PC-3 (cell line): Measurements from ENCODE around the gene AKAP13. TPM values are rescaled to one million over a fixed set of nuclear protein-coding genes. Genes with fewer than 3 reads are reported as not detected.

Experiments used
- ATAC-seq: fragments of 200-7000 bp; cut with Tn5 transposase; 2 replicates; pipeline ENCODE4 v1.9.1; 2020; ENCODE audit warnings: mild to moderate bottlenecking, moderate library complexity
- BruUV-seq: library from RNA; stranded (reverse); fragments of 400-500 nt; replicated peaks from 2 replicates; lab custom pipeline; 2021; lab: Mats Ljungman, UMichigan
- CTCF ChIA-PET: fragments of 300-600 bp; sonication (Branson Sonifier 250); formaldehyde crosslinking; loops from one replicate; lab custom pipeline; 2022; ENCODE audit warnings: antibody characterized with exemption; lab: Charles Lee
- POLR2A ChIA-PET: fragments of 300-600 bp; sonication (Branson Sonifier 250); formaldehyde crosslinking; loops from one replicate; lab custom pipeline; 2022; ENCODE audit warnings: antibody characterized with exemption; ENCODE audit not compliant: unreplicated experiment; lab: Charles Lee
- DNase-seq: peaks from one replicate; pipeline ENCODE4 v3.0.0-alpha.2; 2015
- H2AFZ ChIP-seq: fragments of 300-600 bp; sonication (generic); 2 replicates; pipeline ENCODE4 v1.6.0; 2016; ENCODE audit warnings: antibody characterized with exemption, low read length
- H3F3A ChIP-seq: fragments of 300-600 bp; sonication (generic); one replicate; pipeline ENCODE4 v1.6.0; 2017; ENCODE audit warnings: antibody characterized with exemption, low read length, control low read depth, mild to moderate bottlenecking; ENCODE audit not compliant: unreplicated experiment
- H3K27ac ChIP-seq: fragments of 300-600 bp; sonication (generic); 2 replicates; pipeline ENCODE4 v1.5.1; 2016; ENCODE audit warnings: mild to moderate bottlenecking, low read length
- H3K27me3 ChIP-seq: fragments of 300-600 bp; sonication (generic); 2 replicates; pipeline ENCODE4 v1.6.1; 2016; ENCODE audit warnings: low read length, mixed read lengths
- H3K36me3 ChIP-seq: fragments of 300-600 bp; sonication (generic); 2 replicates; pipeline ENCODE4 v1.6.1; 2016; ENCODE audit warnings: low read depth, mixed run types, low read length, mixed read lengths
- H3K4me1 ChIP-seq: fragments of 300-600 bp; sonication (generic); 2 replicates; pipeline ENCODE4 v1.5.1; 2016; ENCODE audit warnings: low read length; ENCODE audit not compliant: insufficient read depth
- H3K4me2 ChIP-seq: fragments of 300-600 bp; sonication (generic); 2 replicates; pipeline ENCODE4 v1.6.0; 2016; ENCODE audit warnings: low read length
- H3K4me3 ChIP-seq: fragments of 300-600 bp; sonication (generic); 2 replicates; pipeline ENCODE4 v1.5.1; 2016; ENCODE audit warnings: mild to moderate bottlenecking, low read length, mixed read lengths
- H3K79me2 ChIP-seq: fragments of 300-600 bp; sonication (generic); 2 replicates; pipeline ENCODE4 v1.6.1; 2017; ENCODE audit warnings: low read length, mixed read lengths
- H3K9ac ChIP-seq: fragments of 300-600 bp; sonication (generic); 2 replicates; pipeline ENCODE4 v1.6.0; 2016; ENCODE audit warnings: mild to moderate bottlenecking, low read length
- H3K9me2 ChIP-seq: fragments of 300-600 bp; sonication (generic); replicated peaks from 2 replicates; pipeline ENCODE4 v1.6.1; 2016; ENCODE audit warnings: mixed run types, low read length, mixed read lengths
- H3K9me3 ChIP-seq: fragments of 300-600 bp; sonication (generic); 2 replicates; pipeline ENCODE4 v1.6.1; 2016; ENCODE audit warnings: low read length, mixed read lengths
- H4K20me1 ChIP-seq: fragments of 300-600 bp; sonication (generic); 2 replicates; pipeline ENCODE4 v1.6.1; 2016; ENCODE audit warnings: low read length, mixed read lengths
- EZH2 ChIP-seq: fragments of 300-600 bp; sonication (generic); IDR thresholded peaks from one replicate; pipeline ENCODE4 v1.6.1; 2017; ENCODE audit warnings: antibody characterized with exemption, mild to moderate bottlenecking, low read length; ENCODE audit not compliant: unreplicated experiment
- EZH2phosphoT487 ChIP-seq: fragments of 300-600 bp; sonication (generic); IDR thresholded peaks from 2 replicates; pipeline ENCODE4 v1.6.1; 2018; ENCODE audit warnings: mild to moderate bottlenecking, antibody characterized with exemption, low read length, borderline replicate concordance
- intact Hi-C: fragments of 100-400 bp; cut with micrococcal nuclease; formaldehyde crosslinking; loops from 2 replicates; pipeline ENCODE4 v1.9.0; 2023
- total RNA-seq: library from RNA; depleted of rRNA; stranded (reverse); fragments of >200 nt; gene quantifications from 2 replicates; pipeline ENCODE4 v1.2.3, GENCODE V29; 2014
- TF ChIP-seq, protein P1 (sequence below): fragments of 300-600 bp; sonication (generic); conservative IDR thresholded peaks from 2 replicates; pipeline ENCODE4 v1.5.1; 2017; ENCODE audit warnings: antibody characterized with exemption, low read depth, mild to moderate bottlenecking, low read length

The AKAP13 gene
- total RNA-seq, 1 experiment from 2014 or later: 36.8 TPM

GRCh38 chr15:85472349-85472748, 91.9 kb downstream of the AKAP13 start:
- Histone ChIP-seq H3K79me2 (peaks cover 93% of the 10 kb centered on the region), H3F3A (no peaks in the 10 kb centered on the region), H3K4me1 (peaks cover 24% of the 10 kb centered on the region), H3K9me2 (no peaks in the 10 kb centered on the region), H2AFZ (no peak overlapping the region), H3K9me3 (no peaks in the 10 kb centered on the region), H3K27me3 (no peaks in the 10 kb centered on the region), H3K9ac (no peak overlapping the region), H4K20me1 (peaks cover 14% of the 10 kb centered on the region; the same call in 1 of the 2 replicates), H3K4me3 (no peak overlapping the region), H3K36me3 (no peaks in the 10 kb centered on the region), H3K27ac (no peak overlapping the region), H3K4me2 (no peak overlapping the region)
- BruUV-seq: no TSS peak
- ATAC-seq (no peak), DNase-seq (no peak)
- POLR2A ChIA-PET: no interaction called here
- intact Hi-C loops: no loop called here
- CTCF ChIA-PET: no interaction called here
- TF ChIP-seq, protein P1, sequence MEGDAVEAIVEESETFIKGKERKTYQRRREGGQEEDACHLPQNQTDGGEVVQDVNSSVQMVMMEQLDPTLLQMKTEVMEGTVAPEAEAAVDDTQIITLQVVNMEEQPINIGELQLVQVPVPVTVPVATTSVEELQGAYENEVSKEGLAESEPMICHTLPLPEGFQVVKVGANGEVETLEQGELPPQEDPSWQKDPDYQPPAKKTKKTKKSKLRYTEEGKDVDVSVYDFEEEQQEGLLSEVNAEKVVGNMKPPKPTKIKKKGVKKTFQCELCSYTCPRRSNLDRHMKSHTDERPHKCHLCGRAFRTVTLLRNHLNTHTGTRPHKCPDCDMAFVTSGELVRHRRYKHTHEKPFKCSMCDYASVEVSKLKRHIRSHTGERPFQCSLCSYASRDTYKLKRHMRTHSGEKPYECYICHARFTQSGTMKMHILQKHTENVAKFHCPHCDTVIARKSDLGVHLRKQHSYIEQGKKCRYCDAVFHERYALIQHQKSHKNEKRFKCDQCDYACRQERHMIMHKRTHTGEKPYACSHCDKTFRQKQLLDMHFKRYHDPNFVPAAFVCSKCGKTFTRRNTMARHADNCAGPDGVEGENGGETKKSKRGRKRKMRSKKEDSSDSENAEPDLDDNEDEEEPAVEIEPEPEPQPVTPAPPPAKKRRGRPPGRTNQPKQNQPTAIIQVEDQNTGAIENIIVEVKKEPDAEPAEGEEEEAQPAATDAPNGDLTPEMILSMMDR: no peak
- TF ChIP-seq EZH2phosphoT487: no peak
- TF ChIP-seq EZH2: no peak

DNA sequence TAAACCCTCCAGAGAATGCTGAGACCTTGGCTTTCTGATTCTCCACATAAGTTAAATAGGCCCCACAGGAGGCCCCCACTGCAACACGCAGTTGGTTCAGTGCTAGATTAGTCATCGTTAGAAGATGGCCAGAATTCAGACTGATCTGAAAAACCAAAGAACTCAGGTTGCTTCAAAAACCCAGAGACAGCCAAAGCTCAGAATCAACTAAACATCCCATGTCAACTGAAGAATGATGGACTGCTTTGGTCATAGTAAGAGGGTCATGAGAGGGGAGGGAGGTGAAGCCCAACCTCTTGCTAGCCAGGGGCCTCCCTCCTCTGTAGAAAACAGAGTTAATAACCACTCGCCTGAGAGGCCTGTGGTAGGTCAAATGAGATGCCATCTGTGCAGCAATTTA, 93.1 kb downstream of the AKAP13 start:
- Histone ChIP-seq H2AFZ (no peak overlapping the region), H3K9me3 (no peaks in the 10 kb centered on the region), H4K20me1 (peaks cover 9% of the 10 kb centered on the region; the same call in 1 of the 2 replicates), H3K36me3 (no peaks in the 10 kb centered on the region), H3K4me3 (no peak overlapping the region), H3K27ac (no peak overlapping the region), H3K4me1 (peaks cover 29% of the 10 kb centered on the region), H3K79me2 (peaks cover 90% of the 10 kb centered on the region), H3K9me2 (no peaks in the 10 kb centered on the region), H3K4me2 (no peak overlapping the region), H3K27me3 (no peaks in the 10 kb centered on the region), H3K9ac (no peak overlapping the region), H3F3A (no peaks in the 10 kb centered on the region)
- intact Hi-C loops: no loop called here
- POLR2A ChIA-PET: no interaction called here
- ATAC-seq (peak; percentile 65), DNase-seq (no peak)
- TF ChIP-seq EZH2phosphoT487 (no peak), EZH2 (no peak)
- TF ChIP-seq, protein P1: no peak
- TSS peak; percentile 19 for BruUV-seq
- CTCF ChIA-PET: no interaction called here

GRCh38 chr15:85474700-85475316, 94.4 kb downstream of the AKAP13 start:
- H3K9me3 ChIP-seq: no peaks in the 10 kb centered on the region
- DNase-seq (peak; percentile 57), ATAC-seq (no peak)
- CTCF ChIA-PET: interaction anchor here (0.6 kb wide), 1 partner anchor 255 kb away, joined by 3 read pairs; no protein-coding TSS in a partner anchor
- no peak overlapping the region for H3K4me3 ChIP-seq
- H3K79me2 ChIP-seq: peaks cover 91% of the 10 kb centered on the region
- no peaks in the 10 kb centered on the region for H3K9me2 ChIP-seq
- H3K4me1 ChIP-seq: peaks cover 41% of the 10 kb centered on the region
- peak overlapping the region; percentile 7; the same call in 1 of the 2 replicates for H3K4me2 ChIP-seq
- intact Hi-C loops: no loop called here
- no peak overlapping the region for H3K9ac ChIP-seq
- POLR2A ChIA-PET: no interaction called here
- peaks cover 9% of the 10 kb centered on the region; the same call in 1 of the 2 replicates for H4K20me1 ChIP-seq
- BruUV-seq: no TSS peak
- H3K27ac ChIP-seq: 0 out of 2 replicates have a peak overlapping the region, but pooled peaks have one; percentile 2
- no peaks in the 10 kb centered on the region for H3K27me3 ChIP-seq
- TF ChIP-seq, protein P1: no peak
- TF ChIP-seq EZH2 (no peak), EZH2phosphoT487 (no peak)
- H3K36me3 ChIP-seq: no peaks in the 10 kb centered on the region
- H2AFZ ChIP-seq: no peak overlapping the region
- H3F3A ChIP-seq: no peaks in the 10 kb centered on the region
